K562 (cell line): ENCODE measurements around the gene DGKZ. TPM values are rescaled to one million over a fixed set of nuclear protein-coding genes. Genes with fewer than 3 reads are reported as not detected.

Experiments used
- CTCF ChIP-seq, 3 experiments: IDR thresholded peaks in 2 of 3; conservative IDR thresholded peaks in 1 of 3; 2 replicates each; pipeline ENCODE4 v1.5.1; 2011 to 2012; ENCODE audit warnings: low read length in 3 of 3, mild to moderate bottlenecking in 3 of 3, control low read depth in 2 of 3, improper control_type of control experiment in 1 of 3, inconsistent platforms in 1 of 3, low read depth in 1 of 3, mixed read lengths in 1 of 3, moderate library complexity in 1 of 3; ENCODE audit not compliant: insufficient read depth in 2 of 3
- GATAD2A ChIP-seq: fragments of 450-650 bp; IDR thresholded peaks from 2 replicates; pipeline ENCODE4 v1.6.1; 2017
- MYC ChIP-seq, 2 experiments: fragments of 250-450 bp in 1 of 2; sonication (Bioruptor Pico) in 1 of 2; IDR thresholded peaks; 2 replicates each; pipeline versions ENCODE4 v1.5.1 to v1.6.1; 2012 to 2021; ENCODE audit warnings: low read depth in 2 of 2, borderline replicate concordance in 1 of 2, improper control_type of control experiment in 1 of 2, low read length in 1 of 2, mild to moderate bottlenecking in 1 of 2, moderate library complexity in 1 of 2
- NFRKB ChIP-seq: fragments of 450-650 bp; IDR thresholded peaks from 2 replicates; pipeline ENCODE4 v1.6.1; 2016; ENCODE audit warnings: low read depth
- NKRF ChIP-seq: fragments of 450-650 bp; IDR thresholded peaks from 2 replicates; pipeline ENCODE4 v1.6.1; 2016; ENCODE audit warnings: borderline replicate concordance
- NR2C2 ChIP-seq, 2 experiments: fragments of 200-800 bp in 1 of 2; sonication (Bioruptor generic) in 1 of 2; sonication (generic) in 1 of 2; formaldehyde crosslinking in 1 of 2; IDR thresholded peaks; 2 replicates each; pipeline versions ENCODE4 v1.6.1 to v1.8.0; 2016 to 2022; ENCODE audit warnings: mild to moderate bottlenecking in 1 of 2, missing compliant biosample characterization in 1 of 2, missing genetic modification characterization in 1 of 2, missing genetic modification reagents in 1 of 2
- NRF1 ChIP-seq, 2 experiments: fragments of 450-650 bp; IDR thresholded peaks in 1 of 2; conservative IDR thresholded peaks in 1 of 2; 2 replicates each; pipeline ENCODE4 v1.6.1; 2014; ENCODE audit warnings: mild to moderate bottlenecking in 2 of 2
- REST ChIP-seq, 2 experiments: fragments of 450-650 bp; formaldehyde crosslinking in 1 of 2; IDR thresholded peaks; 2 replicates each; pipeline versions ENCODE4 v1.4.0 to v1.6.1; 2014 to 2020; ENCODE audit warnings: mild to moderate bottlenecking in 2 of 2, borderline replicate concordance in 1 of 2, low read depth in 1 of 2
- SAFB ChIP-seq: fragments of 200-400 bp; formaldehyde crosslinking; IDR thresholded peaks from 2 replicates; pipeline ENCODE4 v1.6.1; 2017; ENCODE audit warnings: low read depth, low read length, borderline replicate concordance
- SUPT5H ChIP-seq: fragments of 450-650 bp; IDR thresholded peaks from 2 replicates; pipeline ENCODE4 v1.6.1; 2016
- ZBED1 ChIP-seq: IDR thresholded peaks from 2 replicates; pipeline ENCODE4 v1.6.1; 2014
- ZBTB7A ChIP-seq: IDR thresholded peaks from 2 replicates; pipeline ENCODE4 v1.6.1; 2011; ENCODE audit warnings: low read depth, mild to moderate bottlenecking, low read length, moderate library complexity, borderline replicate concordance; ENCODE audit not compliant: control insufficient read depth
- polyA plus RNA-seq, 8 experiments: library from polyadenylated mRNA; depleted of rRNA in 4 of 8; stranded (reverse) in 5 of 8; unstranded in 3 of 8; fragments of >200 nt; fragmentation: Nextera tagmentation in 2 of 8; fragmentation: Illumina TruSeq in 1 of 8; extraction: Ambion mirVana in 2 of 8; extraction: Trizol in 1 of 8; gene quantifications; 2 replicates each; pipeline versions ENCODE4 v1.2.1 to v1.2.3, GENCODE V29; 2011 to 2014; ENCODE audit warnings: inconsistent platforms in 1 of 8, missing spikeins in 1 of 8
- total RNA-seq, 7 experiments: library from RNA; depleted of rRNA in 6 of 7; stranded (reverse); fragments of >200 nt in 6 of 7; fragmentation: Illumina TruSeq in 2 of 7; extraction: Trizol in 2 of 7; gene quantifications; 2 replicates each; pipeline versions ENCODE4 v1.2.1 to v1.2.3, GENCODE V29; 2011 to 2021; ENCODE audit warnings: low replicate concordance in 1 of 7

Gene DGKZ
- total and polyA plus RNA-seq, 9 of the 15 experiments (the other 6 are each of a cell fraction or from before 2014, with no cell fraction given), result 0.51 to 100 (median 44.2) TPM

GRCh38 chr11:46381819-46382645 is 34.8 kb downstream of the DGKZ start (continued):
- peak; percentile 30; the same call in 1 of the 2 replicates for TF ChIP-seq NFRKB
- TF ChIP-seq SUPT5H, result peak; percentile 49; the same call in 1 of the 2 replicates
- peak; percentile 88 for TF ChIP-seq ZBTB7A
- TF ChIP-seq NR2C2 (CRISPR knock-in tag; IDR thresholded peaks at IDR 0.05), result no peak
- TF ChIP-seq NR2C2 (tag; IDR thresholded peaks at IDR 0.05), result no peak
- no peak for TF ChIP-seq REST (IDR thresholded peaks at IDR 0.05; ENCODE audit: borderline replicate concordance)
- 0 out of 2 replicates have a peak, but pooled peaks have one; percentile 27 for TF ChIP-seq REST (CRISPR knock-in tag; IDR thresholded peaks at IDR 0.05; ENCODE audit: low read depth)
- TF ChIP-seq GATAD2A, result peak; percentile 47; the same call in 1 of the 2 replicates
- no peak for TF ChIP-seq CTCF (IDR thresholded peaks at IDR 0.05 in 2 of 3, conservative IDR thresholded peaks at IDR 0.05 in 1 of 3; ENCODE audit: insufficient read depth in 2 of 3, low read depth in 1 of 3, low read length in 3 of 3)
- 0 out of 2 replicates have a peak, but pooled peaks have one; percentile 27 for TF ChIP-seq ZBED1
- TF ChIP-seq NRF1 (conservative IDR thresholded peaks at IDR 0.05 in 1 of 2, IDR thresholded peaks at IDR 0.05 in 1 of 2), result peak; percentile 19 to 29; a peak in 1 of 4 replicates
- TF ChIP-seq SAFB, result 0 out of 2 replicates have a peak, but pooled peaks have one; percentile 11
- peak; percentile 48; the same call in 1 of the 2 replicates for TF ChIP-seq NKRF
- peak; percentile 85 for TF ChIP-seq MYC (IDR thresholded peaks at IDR 0.05; ENCODE audit: low read depth, low read length)
- 0 out of 2 replicates have a peak, but pooled peaks have one; percentile 32 for TF ChIP-seq MYC (CRISPR knock-in tag; IDR thresholded peaks at IDR 0.05; ENCODE audit: borderline replicate concordance, low read depth)
